ENCODE results near the gene KAT6B.

DNA sequence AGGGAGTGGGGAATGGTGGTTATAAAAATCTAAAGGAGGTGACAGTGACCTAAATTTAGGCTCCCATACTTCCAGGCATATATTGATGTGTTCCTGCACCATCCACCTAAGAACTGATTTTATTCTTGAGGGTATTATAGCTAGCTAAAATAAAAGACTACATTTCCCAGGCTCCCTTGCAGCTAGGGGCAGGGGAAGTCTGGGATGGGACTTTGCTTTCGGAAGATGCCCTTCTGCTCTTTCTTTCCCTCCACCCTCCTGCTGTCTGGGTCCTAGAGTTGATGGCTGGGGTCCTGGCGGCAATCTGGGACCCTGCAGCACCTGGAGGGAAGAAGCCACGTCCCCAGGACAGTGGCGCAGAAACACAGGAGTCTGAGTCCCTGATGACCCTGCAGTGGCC is 231.3 kb downstream of the KAT6B start:
- TF ChIP-seq, protein P1, sequence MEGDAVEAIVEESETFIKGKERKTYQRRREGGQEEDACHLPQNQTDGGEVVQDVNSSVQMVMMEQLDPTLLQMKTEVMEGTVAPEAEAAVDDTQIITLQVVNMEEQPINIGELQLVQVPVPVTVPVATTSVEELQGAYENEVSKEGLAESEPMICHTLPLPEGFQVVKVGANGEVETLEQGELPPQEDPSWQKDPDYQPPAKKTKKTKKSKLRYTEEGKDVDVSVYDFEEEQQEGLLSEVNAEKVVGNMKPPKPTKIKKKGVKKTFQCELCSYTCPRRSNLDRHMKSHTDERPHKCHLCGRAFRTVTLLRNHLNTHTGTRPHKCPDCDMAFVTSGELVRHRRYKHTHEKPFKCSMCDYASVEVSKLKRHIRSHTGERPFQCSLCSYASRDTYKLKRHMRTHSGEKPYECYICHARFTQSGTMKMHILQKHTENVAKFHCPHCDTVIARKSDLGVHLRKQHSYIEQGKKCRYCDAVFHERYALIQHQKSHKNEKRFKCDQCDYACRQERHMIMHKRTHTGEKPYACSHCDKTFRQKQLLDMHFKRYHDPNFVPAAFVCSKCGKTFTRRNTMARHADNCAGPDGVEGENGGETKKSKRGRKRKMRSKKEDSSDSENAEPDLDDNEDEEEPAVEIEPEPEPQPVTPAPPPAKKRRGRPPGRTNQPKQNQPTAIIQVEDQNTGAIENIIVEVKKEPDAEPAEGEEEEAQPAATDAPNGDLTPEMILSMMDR (conservative IDR thresholded peaks at IDR 0.05; ENCODE audit: low read depth, low read length), result no peak
- no peak for TF ChIP-seq EZH2 (IDR thresholded peaks at IDR 0.05; ENCODE audit: borderline replicate concordance, low read depth, low read length, poor library complexity, severe bottlenecking)

All from A673 (cell line).